ENCODE measurements around the gene PITPNM1.
"Not testable (repeated sequence)": the region's sequence is repeated elsewhere in the genome, so short reads cannot be mapped to it uniquely, and the experiment has no call there.

PITPNM1 gene

DNA sequence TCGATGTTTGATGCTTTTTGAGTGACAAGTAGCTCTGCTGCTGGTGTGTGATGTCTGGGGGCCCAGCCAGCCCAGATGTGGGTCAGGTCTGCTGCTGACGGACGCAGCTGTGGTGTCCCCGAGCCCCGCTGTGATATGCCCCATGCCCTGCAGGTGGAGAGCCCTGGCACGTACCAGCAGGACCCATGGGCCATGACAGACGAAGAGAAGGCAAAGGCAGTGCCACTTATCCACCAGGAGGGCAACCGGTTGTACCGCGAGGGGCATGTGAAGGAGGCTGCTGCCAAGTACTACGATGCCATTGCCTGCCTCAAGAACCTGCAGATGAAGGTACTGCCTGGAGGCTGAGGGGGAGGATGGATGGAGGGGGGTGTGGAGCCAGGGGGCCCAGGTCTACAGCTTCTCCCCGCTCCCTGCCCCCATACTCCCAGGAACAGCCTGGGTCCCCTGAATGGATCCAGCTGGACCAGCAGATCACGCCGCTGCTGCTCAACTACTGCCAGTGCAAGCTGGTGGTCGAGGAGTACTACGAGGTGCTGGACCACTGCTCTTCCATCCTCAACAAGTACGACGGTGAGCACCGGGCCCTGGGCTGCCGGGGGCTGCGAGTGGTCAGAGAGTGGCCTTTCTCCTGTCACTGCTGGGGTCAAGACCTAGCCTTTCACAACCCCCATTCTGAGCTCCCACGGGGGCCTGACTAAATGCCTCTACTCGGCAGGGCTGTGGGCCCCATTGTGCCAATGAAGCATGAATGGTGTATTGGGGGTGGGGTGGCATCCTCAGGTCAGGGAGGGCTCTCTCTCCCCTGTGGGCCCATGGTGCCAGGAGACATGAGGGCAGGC, 15.1 kb downstream of the PITPNM1 start:
- DNase-seq (ENCODE audit: low spot score): no peak

DNA sequence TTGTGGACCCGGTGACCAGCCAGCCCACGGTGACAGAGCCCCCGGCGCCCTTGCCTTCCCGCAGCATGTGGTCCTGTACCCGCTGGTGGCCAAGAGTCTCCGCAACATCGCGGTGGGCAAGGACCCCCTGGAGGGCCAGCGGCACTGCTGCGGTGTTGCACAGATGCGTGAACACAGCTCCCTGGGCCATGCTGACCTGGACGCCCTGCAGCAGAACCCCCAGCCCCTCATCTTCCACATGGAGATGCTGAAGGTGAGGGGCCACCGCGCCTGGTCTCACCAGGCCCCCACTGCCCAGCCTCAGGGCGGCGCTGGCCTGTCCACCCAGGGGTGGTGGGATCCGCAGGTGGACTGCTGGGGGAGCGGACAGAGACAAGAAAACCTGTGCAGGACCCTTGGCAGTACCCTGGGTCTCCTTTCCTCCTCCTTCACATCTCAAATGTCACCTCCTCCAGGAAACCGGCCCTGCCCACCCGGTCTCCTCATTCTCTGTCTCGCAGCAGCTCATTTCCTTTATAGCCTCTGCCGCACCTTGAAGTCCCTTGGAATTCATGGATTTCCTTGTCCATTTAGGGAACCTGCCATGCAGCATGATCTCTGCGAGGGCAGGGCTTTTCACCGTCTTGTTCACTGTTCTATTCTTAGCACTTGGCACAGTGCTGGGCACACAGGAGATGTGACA, 15.8 kb downstream of the PITPNM1 start:
- DNase-seq (ENCODE audit: low spot score): no peak

DNA sequence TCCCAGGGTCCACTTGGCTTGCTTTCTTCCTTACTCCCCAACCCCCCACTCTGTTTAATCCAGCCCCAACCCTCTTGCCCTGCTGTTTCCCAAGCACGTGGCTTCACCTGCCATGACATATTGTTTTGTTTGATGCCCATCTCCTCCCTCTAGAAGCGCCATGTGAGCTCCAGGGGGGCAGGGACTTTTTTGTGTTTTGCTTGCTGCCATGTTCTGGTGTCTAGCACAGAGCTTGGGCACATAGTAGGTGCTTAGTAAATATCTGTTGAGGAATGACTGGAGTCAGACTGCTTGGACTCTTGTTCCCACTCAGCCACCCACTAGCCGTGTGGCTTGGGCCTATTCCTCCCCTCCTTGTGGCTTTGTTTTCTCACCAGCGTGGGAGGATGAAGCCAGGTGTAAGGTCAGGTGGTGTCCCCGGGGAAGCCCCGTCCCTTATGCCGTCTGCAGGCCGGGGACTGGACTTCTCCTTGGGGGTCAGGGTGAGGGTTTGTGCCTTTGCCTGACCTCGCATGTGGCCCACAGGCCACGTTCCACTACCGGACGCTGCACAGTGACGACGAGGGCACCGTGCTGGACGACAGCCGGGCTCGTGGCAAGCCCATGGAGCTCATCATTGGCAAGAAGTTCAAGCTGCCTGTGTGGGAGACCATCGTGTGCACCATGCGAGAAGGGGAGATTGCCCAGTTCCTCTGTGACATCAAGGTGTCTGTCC, 18.5 kb downstream of the PITPNM1 start:
- DNase-seq (ENCODE audit: low spot score): no peak

DNA sequence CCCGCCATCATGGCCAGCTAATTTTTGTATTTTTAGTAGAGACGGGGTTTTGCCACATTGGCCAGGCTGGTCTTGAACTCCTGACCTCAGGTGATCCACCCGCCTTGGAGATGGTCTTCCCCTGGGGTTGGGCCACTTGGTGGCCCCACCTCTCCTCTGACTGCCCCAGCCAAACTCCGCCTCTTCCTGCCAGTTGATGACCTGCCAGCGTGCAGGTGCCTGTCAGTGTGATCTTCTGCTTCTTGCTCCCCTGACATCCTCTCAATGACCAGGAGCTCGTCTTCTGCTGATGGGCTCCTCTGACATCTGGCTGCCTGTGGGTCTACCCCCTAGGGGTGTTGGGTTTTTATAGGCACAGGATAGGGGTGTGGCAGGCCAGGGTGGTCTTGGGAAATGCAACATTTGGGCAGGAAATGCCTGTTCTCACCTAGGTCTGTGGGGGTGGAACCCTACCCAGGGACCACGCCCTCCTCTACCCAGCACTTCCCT, 19.2 kb downstream of the PITPNM1 start:
- not testable (repeated sequence) for DNase-seq (ENCODE audit: low spot score)

DNA sequence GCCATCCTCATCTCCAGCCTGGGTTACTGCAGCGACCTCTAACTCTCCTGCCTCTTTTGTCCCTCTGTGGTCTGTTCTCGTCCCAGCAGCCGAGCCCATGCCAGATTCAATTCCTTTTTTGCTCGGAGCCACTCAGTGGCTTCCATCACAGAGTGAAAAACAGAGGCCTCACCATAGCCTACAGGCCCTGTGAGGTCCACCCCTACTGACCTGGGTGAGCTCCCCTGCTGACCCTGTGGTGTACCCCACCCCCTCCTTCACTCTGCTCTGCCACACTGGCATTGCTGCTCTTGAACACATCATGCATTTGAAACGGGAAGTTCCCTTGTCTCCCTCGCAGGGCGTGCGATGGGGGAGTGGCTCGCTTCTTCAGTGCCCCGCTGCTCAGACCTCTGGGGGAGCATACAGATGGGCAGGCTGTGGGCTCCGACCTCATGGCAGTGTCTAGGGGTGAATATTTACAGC, 20.3 kb downstream of the PITPNM1 start:
- DNase-seq (ENCODE audit: low spot score): no peak

DNA sequence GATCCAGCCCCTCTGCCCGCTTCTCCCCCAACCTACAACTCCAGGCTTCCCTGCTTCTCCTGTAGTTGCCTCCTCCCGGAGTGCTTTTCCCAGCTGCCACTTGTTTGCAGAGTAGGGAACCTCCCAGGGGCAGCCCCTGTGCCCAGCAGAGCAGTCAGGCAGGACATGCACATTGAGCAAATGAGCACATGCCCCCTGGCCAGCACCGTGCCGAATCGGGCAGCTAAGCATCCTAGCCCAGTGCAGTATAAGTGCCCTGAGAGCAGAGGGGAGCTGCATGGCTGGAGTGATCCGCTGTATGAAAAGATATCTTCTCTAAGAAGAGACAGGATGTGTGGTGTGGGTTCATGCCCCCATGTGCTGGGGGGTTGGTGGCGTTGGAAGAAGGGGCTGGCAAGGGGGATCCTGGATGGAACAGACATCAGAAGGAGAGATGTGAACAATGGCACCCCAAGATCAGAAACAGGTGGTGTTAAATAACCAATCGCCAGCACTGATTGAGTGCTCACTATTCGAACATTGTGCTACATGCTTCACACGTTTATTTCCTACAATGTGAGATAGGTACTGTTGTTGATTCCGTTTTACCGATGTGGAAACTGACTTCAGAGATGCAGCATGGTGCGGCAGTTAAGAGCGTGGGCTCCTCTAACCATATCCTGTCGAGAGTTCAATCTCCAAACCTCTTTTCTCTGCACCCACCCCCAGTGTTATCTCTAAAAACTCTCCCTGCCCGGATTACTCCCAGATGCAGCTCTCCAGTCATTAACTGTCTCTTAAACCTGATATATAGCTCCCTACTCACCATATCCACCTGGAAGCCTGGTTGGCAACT, 21.1 kb downstream of the PITPNM1 start:
- DNase-seq (ENCODE audit: low spot score): no peak

DNA sequence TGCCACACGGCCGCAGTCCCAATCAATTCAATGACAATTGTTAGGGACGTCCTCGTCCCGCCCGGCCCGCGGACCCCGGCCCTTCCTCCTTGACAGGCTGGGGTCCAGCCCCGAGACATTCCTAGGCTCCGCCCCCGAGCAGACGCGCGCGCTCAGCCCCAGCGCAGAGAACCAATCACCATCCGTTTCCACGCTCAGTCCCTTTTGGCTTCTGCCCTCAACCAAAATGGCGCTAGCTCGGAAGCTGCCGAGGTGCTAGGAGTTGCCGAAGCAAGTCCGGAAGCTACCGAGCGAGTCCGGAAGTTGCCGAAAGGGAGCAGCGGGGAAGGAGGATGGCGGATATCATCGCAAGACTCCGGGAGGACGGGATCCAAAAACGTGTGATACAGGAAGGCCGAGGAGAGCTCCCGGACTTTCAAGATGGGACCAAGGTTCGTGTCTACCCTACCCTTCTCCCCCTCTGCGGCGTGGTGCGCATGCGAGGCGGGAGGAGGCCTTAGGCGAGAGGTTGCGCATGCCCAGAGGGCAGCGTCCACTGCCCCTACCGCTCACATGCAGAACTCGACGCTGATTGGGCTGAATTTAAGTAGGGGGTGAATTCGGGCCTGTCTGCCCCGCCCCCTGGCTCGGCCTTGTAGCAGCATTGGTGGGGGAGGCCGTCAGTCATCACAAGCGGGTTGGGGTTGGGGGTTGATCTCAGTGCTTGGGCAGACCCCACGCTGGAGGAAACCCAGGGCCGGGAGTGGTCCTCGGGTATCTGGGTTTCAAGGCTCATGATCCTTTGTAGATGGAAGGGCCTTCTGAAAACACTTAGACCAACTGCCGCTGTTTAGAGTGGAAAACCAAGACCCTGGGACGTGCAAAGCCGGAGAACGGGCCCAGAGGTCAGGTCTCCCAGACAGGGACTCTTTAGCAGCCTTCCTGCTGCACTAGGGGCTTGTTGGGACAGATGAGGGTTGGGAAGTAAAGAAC, 22.1 kb downstream of the PITPNM1 start, which contains the start of gene AIP:
Gene AIP (plus strand): TSS at position 200 of the 972 bp plus-strand sequence. CDS start 133 bp downstream, at position 333.
- DNase-seq (ENCODE audit: low spot score): peak; percentile 100

DNA sequence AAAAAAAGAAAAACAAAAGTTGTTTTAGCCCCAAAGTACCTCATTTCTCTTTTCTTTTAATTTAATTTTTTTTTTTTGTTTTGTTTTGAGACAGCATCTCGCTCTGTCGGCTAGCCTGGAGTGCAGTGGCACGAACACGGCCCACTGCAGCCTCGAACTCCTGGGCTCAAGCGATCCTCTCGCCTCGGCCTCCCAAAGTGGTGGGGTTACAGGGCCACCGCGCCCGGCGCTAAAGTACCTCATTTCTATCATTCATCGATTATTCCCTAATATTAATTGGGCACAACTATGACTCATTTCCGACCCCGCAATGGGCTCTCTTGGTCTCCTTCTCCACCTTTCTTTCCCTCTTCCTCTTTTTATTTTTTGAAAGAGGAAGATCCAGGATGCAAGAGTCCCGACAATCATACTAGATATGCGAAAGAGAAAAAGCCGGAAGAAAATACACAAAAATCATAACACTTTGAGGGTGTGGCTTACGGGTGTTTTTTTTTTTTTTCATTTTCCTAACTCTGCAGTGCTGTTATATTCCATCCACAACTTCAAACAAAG, 22.8 kb downstream of the PITPNM1 start:
- DNase-seq (ENCODE audit: low spot score): no peak

DNA sequence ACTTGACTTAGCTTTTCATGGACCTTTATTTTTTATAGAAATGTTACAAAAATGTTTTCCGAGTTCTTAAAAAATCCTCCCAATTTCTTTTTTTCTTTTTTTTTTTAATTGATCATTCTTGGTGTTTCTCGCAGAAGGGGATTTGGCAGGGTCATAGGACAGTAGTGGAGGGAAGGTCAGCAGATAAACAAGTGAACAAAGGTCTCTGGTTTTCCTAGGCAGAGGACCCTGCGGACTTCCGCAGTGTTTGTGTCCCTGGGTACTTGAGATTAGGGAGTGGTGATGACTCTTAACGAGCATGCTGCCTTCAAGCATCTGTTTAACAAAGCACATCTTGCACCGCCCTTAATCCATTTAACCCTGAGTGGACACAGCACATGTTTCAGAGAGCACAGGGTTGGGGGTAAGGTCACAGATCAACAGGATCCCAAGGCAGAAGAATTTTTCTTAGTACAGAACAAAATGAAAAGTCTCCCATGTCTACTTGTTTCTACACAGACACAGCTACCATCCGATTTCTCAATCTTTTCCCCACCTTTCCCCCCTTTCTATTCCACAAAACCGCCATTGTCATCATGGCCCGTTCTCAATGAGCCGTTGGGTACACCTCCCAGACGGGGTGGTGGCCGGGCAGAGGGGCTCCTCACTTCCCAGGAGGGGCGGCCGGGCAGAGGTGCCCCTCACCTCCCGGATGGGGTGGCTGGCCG, 27.7 kb downstream of the PITPNM1 start:
- DNase-seq (ENCODE audit: low spot score): not testable (repeated sequence)

DNA sequence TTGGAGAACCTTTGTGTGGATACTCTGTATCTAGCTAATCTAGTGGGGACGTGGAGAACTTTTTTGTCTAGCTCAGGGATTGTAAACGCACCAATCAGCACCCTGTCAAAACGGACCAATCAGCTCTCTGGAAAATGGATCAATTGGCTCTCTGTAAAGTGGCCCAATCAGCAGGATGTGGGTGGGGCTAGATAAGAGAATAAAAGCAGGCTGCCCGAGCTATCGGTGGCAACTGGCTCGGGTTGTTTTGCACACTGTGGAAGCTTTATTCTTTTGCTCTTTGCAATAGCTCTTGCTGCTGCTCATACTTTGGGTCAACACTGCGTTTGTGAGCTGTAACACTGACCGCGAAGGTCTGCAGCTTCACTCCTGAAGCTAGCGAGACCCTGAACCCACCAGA, 28.5 kb downstream of the PITPNM1 start:
- not testable (repeated sequence) for DNase-seq (ENCODE audit: low spot score)

DNA sequence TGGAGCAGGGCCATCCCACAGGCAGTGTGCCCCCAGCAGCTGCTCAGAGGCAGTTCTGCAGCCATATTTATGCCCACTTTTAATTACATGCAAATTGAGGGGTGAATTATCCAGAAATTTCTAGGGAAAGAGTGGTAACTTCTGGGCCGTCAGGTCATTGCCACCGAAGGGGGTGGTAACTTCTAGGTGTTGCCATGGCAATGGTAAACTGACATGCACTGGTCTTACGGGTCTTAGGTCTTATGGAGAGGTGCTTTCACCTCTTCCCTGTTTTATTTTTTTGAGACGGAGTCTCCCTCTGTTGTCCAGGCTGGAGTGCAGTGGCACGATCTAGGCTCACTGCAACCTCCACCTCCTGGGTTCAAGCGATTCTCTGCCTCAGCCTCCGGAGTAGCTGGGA, 32.3 kb downstream of the PITPNM1 start:
- no peak for DNase-seq (ENCODE audit: low spot score)

DNA sequence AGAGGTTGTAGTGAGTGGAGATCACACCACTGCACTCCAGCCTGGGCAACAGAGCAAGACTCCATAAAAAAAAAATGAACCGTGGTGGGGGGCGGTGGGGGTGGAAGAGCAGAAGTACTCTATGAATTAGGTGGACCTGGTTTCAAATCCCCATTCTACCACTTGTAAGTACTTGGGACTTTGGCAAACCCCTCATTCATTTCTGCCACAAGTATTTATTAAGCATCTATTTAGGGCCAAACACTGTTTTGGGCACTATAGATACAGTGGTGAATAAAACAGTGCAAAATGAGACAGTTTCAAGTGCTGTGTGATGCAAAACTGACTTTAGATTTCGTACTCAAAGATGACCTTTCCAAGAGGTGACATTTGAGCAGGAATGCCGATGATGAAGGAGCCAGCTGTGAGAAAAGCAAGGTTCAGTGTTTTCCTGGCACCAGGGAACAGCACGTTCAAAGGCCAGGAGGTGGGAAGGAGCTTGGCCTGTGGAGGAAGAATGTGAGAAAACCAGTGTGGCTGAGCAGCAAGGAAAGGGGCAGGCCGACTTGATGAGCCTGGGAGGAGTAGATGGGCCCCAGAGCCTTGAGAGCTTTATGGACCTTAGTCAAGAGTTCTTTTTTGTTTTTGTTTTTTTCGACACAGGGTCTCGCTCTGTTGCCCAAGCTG, 34.7 kb downstream of the PITPNM1 start:
- no peak for DNase-seq (ENCODE audit: low spot score)

DNA sequence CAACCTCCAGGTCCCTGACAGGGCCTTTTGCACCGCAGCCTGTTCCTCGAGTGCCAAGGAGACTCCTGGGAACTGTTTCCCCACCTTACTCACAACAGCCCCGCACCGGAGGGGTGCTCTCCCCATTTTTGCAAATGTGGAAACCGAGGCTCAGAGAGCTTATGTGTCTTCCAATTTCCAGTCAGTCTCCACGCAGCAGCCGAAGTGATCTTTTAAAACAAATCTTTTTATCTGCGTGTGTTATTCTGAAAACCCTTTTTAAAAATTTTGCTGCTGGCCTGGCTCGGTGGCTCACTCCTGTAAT, 35.7 kb downstream of the PITPNM1 start:
- DNase-seq (ENCODE audit: low spot score): no peak

DNA sequence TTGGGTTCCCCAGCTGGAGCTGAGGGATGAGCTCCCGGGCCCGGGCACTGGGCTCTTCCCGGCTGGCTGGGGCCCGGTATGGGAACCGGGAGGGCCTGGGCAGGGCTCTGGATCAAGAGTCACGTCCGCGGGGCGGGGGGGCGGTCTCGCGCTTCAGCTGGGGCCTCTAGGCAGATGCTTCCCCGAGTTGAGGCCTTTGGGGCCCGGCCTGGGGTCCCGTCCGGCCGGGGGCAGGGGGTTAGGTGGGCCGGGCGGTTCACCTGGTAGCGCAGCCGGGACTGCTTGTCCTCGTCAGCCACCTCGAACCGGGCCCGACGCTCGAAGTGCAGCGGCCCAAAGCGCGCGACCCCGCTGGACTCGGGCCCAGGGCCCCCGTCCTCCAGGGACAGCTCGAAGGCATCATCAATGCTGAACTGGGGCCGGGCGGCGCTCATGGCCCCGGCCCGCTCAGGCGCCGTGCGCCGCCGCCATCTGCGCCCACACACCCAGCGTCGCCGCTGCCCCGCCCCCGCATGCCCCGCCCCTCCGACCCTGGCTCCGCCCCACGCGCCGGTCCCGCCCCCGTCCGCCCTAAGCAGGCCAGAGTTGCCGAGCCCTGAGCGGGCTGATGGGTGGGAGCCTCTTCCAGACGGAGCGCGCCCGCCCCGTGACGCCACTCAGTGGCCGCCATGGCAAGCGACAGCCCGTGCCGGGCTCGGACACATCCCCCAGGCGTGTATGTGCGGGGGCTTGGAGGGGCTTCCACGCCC, 36.2 kb downstream of the PITPNM1 start, which contains the start of gene TMEM134:
Gene TMEM134 (minus strand): TSS at position 493 of the 749 bp plus-strand sequence. CDS start 59 bp downstream, at position 434.
- DNase-seq (ENCODE audit: low spot score): peak; percentile 100

DNA sequence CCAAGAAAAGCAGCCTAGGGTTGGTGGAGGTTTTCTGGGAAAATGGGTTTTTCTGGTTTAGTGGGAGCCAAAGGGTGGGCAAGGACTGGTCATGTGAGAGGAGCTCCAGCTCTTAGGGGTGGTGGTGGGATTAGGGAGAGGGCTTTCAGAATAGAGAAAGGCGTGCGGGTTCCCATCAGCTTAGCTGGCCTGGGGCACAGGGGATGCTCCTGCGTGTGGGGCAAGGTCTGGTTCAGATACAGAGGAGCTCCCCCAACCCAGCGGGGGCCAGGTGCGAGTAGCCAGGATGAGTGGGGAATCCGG, 36.8 kb downstream of the PITPNM1 start:
- DNase-seq (ENCODE audit: low spot score): no peak

DNA sequence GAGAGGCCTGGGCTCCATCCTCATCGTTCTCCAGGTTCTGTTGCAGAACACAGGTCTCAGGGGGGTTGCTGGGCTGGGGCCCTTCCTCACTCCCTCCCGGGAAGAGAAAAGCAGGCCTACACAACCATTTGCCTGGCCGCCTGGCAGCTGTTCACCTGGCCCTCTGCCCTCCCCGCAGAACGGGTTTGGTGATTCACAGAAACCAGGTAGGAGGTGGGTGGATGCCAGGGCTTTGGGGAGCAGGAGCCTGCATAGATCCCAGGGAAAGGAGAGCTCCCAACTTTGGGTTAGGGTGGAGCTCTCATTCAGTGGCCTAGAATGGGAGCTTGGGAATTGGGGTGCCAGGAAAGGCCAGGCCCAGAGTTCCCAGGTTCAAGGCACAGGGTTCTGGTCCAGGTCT, 37.1 kb downstream of the PITPNM1 start:
- no peak for DNase-seq (ENCODE audit: low spot score)

DNA sequence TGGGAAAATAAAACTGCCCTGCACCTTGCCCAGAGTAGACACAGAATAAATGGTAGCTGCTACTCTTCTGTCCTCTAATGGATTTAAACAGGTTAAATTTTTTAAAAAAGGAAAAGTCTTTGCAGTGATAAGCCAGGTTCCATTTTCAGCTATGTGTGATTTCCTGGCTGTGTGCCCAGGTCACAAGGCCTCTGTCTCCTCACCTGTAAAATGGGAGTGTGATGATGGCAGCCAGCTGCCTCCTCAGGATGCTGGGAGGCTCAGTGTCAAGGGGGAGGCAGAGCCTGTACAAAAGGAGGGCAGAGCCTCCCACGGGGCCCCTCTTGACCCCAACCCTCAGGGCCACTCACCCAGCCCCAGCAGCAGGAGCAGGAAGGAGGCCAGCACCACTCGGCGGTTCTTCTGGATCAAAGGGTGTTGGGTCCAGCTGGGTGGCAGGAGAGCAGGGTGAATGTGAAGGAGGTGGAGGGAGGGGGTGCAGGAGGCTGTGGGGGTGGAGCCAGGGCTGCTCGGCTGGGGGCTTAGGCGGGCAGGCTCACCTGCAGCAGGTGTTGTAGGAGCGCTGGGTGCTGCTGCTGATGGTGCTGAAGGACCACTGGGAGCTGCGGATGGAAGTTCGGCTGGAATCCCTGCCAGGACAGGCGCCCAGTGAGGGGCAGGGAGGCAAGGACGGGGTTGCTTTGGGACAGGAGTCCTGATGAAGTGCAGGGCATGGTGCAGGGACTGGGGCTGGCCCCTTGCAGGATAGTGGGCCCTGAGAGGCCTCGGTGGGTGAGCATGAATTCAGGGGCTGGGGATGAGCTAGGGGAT, 38.0 kb downstream of the PITPNM1 start:
- DNase-seq (ENCODE audit: low spot score): no peak
